Neuronal stem cell (in vitro differentiated cells): ENCODE data around the gene GPC5.

Experiments
- DNase-seq: peaks from one replicate; pipeline ENCODE4 v3.0.0-alpha.2; 2013; ENCODE audit warnings: low spot score
- H2AFZ ChIP-seq: one replicate; pipeline ENCODE4 v1.6.1; 2013; ENCODE audit warnings: mild to moderate bottlenecking, low read length, inconsistent platforms
- H2AK5ac ChIP-seq: 2 replicates; pipeline ENCODE4 v1.6.1; 2013; ENCODE audit warnings: low read depth, mild to moderate bottlenecking, inconsistent platforms, low read length, moderate library complexity, mixed read lengths
- H2BK120ac ChIP-seq: 2 replicates; pipeline ENCODE4 v1.6.1; 2013; ENCODE audit warnings: low read depth, mild to moderate bottlenecking, inconsistent platforms, low read length, moderate library complexity, mixed read lengths
- H2BK12ac ChIP-seq: one replicate; pipeline ENCODE4 v1.6.1; 2013; ENCODE audit warnings: low read length, inconsistent platforms
- H2BK15ac ChIP-seq: 2 replicates; pipeline ENCODE4 v1.6.1; 2013; ENCODE audit warnings: mild to moderate bottlenecking, low read length, inconsistent platforms, mixed read lengths
- H2BK5ac ChIP-seq: one replicate; pipeline ENCODE4 v1.6.1; 2013; ENCODE audit warnings: inconsistent platforms, mild to moderate bottlenecking, low read length, moderate library complexity
- H3K14ac ChIP-seq: one replicate; pipeline ENCODE4 v1.6.1; 2013; ENCODE audit warnings: low read length, inconsistent platforms
- H3K18ac ChIP-seq: 2 replicates; pipeline ENCODE4 v1.6.1; 2013; ENCODE audit warnings: low read length, inconsistent platforms
- H3K23ac ChIP-seq: 2 replicates; pipeline ENCODE4 v1.6.1; 2013; ENCODE audit warnings: low read depth, mild to moderate bottlenecking, mixed read lengths, low read length, inconsistent platforms; ENCODE audit not compliant: poor library complexity
- H3K27ac ChIP-seq: replicated peaks from 3 replicates; pipeline ENCODE4 v1.5.1; 2013; ENCODE audit warnings: low read length, inconsistent platforms
- H3K27me3 ChIP-seq, 3 experiments: 2 replicates each; pipeline ENCODE4 v1.6.1; 2013; ENCODE audit warnings: low read length in 3 of 3, mild to moderate bottlenecking in 2 of 3, inconsistent platforms in 1 of 3, low read depth in 1 of 3, mixed read lengths in 1 of 3, moderate library complexity in 1 of 3; ENCODE audit not compliant: control insufficient read depth in 3 of 3, insufficient read depth in 3 of 3
- H3K36me3 ChIP-seq, 2 donors: replicated peaks in 1 of 2; 2 replicates each; pipeline ENCODE4 v1.6.1; 2013; ENCODE audit warnings: low read length in 2 of 2; ENCODE audit not compliant: control insufficient read depth in 2 of 2, insufficient read depth in 2 of 2
- H3K4ac ChIP-seq: 2 replicates; pipeline ENCODE4 v1.6.1; 2013; ENCODE audit warnings: inconsistent platforms, mild to moderate bottlenecking, low read length, moderate library complexity
- H3K4me1 ChIP-seq, 2 donors: 1 replicate in 1 of 2; 2 replicates in 1 of 2; pipeline ENCODE4 v1.6.1; 2013; ENCODE audit warnings: low read length in 2 of 2, low read depth in 1 of 2; ENCODE audit not compliant: control insufficient read depth in 2 of 2, insufficient read depth in 1 of 2
- H3K4me2 ChIP-seq: one replicate; pipeline ENCODE4 v1.6.1; 2013; ENCODE audit warnings: mild to moderate bottlenecking, low read length, inconsistent platforms; ENCODE audit not compliant: insufficient read depth, poor library complexity, severe bottlenecking
- H3K4me3 ChIP-seq, 2 donors: 2 replicates each; pipeline ENCODE4 v1.5.1; 2013; ENCODE audit warnings: low read length in 2 of 2, mild to moderate bottlenecking in 2 of 2, inconsistent platforms in 1 of 2, moderate library complexity in 1 of 2
- H3K79me1 ChIP-seq: one replicate; pipeline ENCODE4 v1.6.1; 2013; ENCODE audit warnings: low read depth, mild to moderate bottlenecking, inconsistent platforms, low read length, moderate library complexity
- H3K9ac ChIP-seq: one replicate; pipeline ENCODE4 v1.6.1; 2013; ENCODE audit warnings: mild to moderate bottlenecking, low read depth, low read length, inconsistent platforms; ENCODE audit not compliant: poor library complexity
- H3K9me3 ChIP-seq, 2 donors: replicated peaks in 1 of 2; 2 replicates each; pipeline versions ENCODE3 to v1.6.1; 2013; ENCODE audit warnings: low read length in 2 of 2, mild to moderate bottlenecking in 2 of 2, inconsistent platforms in 1 of 2, low read depth in 1 of 2, mixed read lengths in 1 of 2, moderate library complexity in 1 of 2; ENCODE audit not compliant: control insufficient read depth in 2 of 2, insufficient read depth in 1 of 2
- H4K8ac ChIP-seq: one replicate; pipeline ENCODE4 v1.6.1; 2013; ENCODE audit warnings: low read depth, mild to moderate bottlenecking, inconsistent platforms, low read length, moderate library complexity
- H4K91ac ChIP-seq: one replicate; pipeline ENCODE4 v1.6.1; 2013; ENCODE audit warnings: low read length, low read depth, mild to moderate bottlenecking, inconsistent platforms; ENCODE audit not compliant: poor library complexity
- WGBS, 2 donors: extraction: QIAGEN DNeasy Blood & Tissue Kit; methylation state at CpG; one replicate each; pipeline ENCODE4 v1.1.7; 2013; ENCODE audit warnings: missing lambda C conversion rate in 2 of 2, mixed read lengths in 1 of 2; ENCODE audit not compliant: insufficient read length in 2 of 2, insufficient replicate concordance in 1 of 2; ENCODE audit errors: extremely low coverage in 2 of 2; 5-methylcytosine and 5-hydroxymethylcytosine counted together

Gene GPC5

GRCh38 chr13:91648012-91648411, 249.6 kb downstream of the GPC5 start:
- no peak overlapping the region for H3K4me2 ChIP-seq
- H3K4ac ChIP-seq: no peak overlapping the region
- no peak for DNase-seq
- no peak overlapping the region for H3K27ac ChIP-seq
- no peak overlapping the region for H2BK5ac ChIP-seq
- no peaks in the 10 kb centered on the region for H3K27me3 ChIP-seq
- H3K36me3 ChIP-seq: no peaks in the 10 kb centered on the region
- no peak overlapping the region for H2BK12ac ChIP-seq
- H4K8ac ChIP-seq: no peak overlapping the region
- no peaks in the 10 kb centered on the region for H3K4me1 ChIP-seq
- H3K4me3 ChIP-seq: no peak overlapping the region
- no peak overlapping the region for H2AK5ac ChIP-seq
- H3K23ac ChIP-seq: no peak overlapping the region
- H2BK120ac ChIP-seq: no peak overlapping the region
- no peaks in the 10 kb centered on the region for H3K79me1 ChIP-seq
- no peak overlapping the region for H3K9ac ChIP-seq
- H2AFZ ChIP-seq: no peak overlapping the region
- no peak overlapping the region for H3K18ac ChIP-seq
- no peak overlapping the region for H2BK15ac ChIP-seq
- no peaks in the 10 kb centered on the region for H3K9me3 ChIP-seq
- H4K91ac ChIP-seq: no peak overlapping the region
- H3K14ac ChIP-seq: no peak overlapping the region

- Histone ChIP-seq H4K91ac (no peak overlapping the region), H2BK120ac (no peak overlapping the region), H3K4me2 (no peak overlapping the region), H3K79me1 (no peaks in the 10 kb centered on the region), H3K36me3 (no peaks in the 10 kb centered on the region), H3K23ac (no peak overlapping the region), H3K4me1 (no peaks in the 10 kb centered on the region), H3K14ac (no peak overlapping the region), H2BK5ac (no peak overlapping the region), H2AFZ (no peak overlapping the region), H3K9ac (no peak overlapping the region), H3K27ac (no peak overlapping the region), H2BK12ac (no peak overlapping the region), H3K9me3 (no peaks in the 10 kb centered on the region), H3K4ac (no peak overlapping the region), H2AK5ac (no peak overlapping the region), H3K27me3 (no peaks in the 10 kb centered on the region), H4K8ac (no peak overlapping the region), H2BK15ac (no peak overlapping the region), H3K18ac (no peak overlapping the region), H3K4me3 (no peak overlapping the region)
- no peak for DNase-seq
- no CpG with 5 or more reads among the region's 2 CpGs for WGBS, 2 donors
Measured at GRCh38 chr13:91649456-91649855, 251.0 kb downstream of the GPC5 start.

GRCh38 chr13:91652404-91653301, 254.2 kb downstream of the GPC5 start:
- no CpG with 5 or more reads among the region's 10 CpGs for WGBS, 2 donors
- Histone ChIP-seq H3K79me1 (no peaks in the 10 kb centered on the region), H3K9ac (no peak overlapping the region), H3K4ac (no peak overlapping the region), H4K91ac (no peak overlapping the region), H3K27me3 (no peaks in the 10 kb centered on the region), H2AFZ (no peak overlapping the region), H3K36me3 (no peaks in the 10 kb centered on the region), H3K18ac (no peak overlapping the region), H3K9me3 (no peaks in the 10 kb centered on the region), H3K4me3 (no peak overlapping the region), H2BK5ac (no peak overlapping the region), H3K27ac (no peak overlapping the region), H2BK15ac (no peak overlapping the region), H3K4me2 (no peak overlapping the region), H3K4me1 (no peaks in the 10 kb centered on the region), H2BK120ac (no peak overlapping the region), H3K23ac (no peak overlapping the region), H2AK5ac (no peak overlapping the region), H4K8ac (no peak overlapping the region), H2BK12ac (no peak overlapping the region), H3K14ac (no peak overlapping the region)
- no peak for DNase-seq

- Histone ChIP-seq H3K36me3 (no peaks in the 10 kb centered on the region), H2BK5ac (no peak overlapping the region), H3K4me3 (no peak overlapping the region), H2BK15ac (no peak overlapping the region), H3K14ac (no peak overlapping the region), H4K8ac (no peak overlapping the region), H2AFZ (no peak overlapping the region), H3K27me3 (no peaks in the 10 kb centered on the region), H2AK5ac (no peak overlapping the region), H3K27ac (no peak overlapping the region), H3K4me1 (no peaks in the 10 kb centered on the region), H3K4ac (no peak overlapping the region), H3K9me3 (no peaks in the 10 kb centered on the region), H3K79me1 (no peaks in the 10 kb centered on the region), H3K23ac (no peak overlapping the region), H3K18ac (no peak overlapping the region), H3K9ac (no peak overlapping the region), H3K4me2 (no peak overlapping the region), H2BK12ac (no peak overlapping the region), H4K91ac (no peak overlapping the region), H2BK120ac (no peak overlapping the region)
- no peak for DNase-seq
- no CpG with 5 or more reads among the region's 4 CpGs for WGBS, 2 donors
Measured at GRCh38 chr13:91655731-91656130, 257.3 kb downstream of the GPC5 start.
